Vagina (tissue), 2 donors: ENCODE measurements around the gene GRIFIN.

Experiments
- CTCF ChIP-seq, 3 experiments: fragments of 450-650 bp in 2 of 3; fragments of 200-600 bp in 1 of 3; sonication (generic) in 1 of 3; IDR thresholded peaks; one replicate each; pipeline ENCODE4 v1.5.1; 2017 to 2019; ENCODE audit warnings: antibody characterized with exemption in 3 of 3, mild to moderate bottlenecking in 2 of 3, moderate library complexity in 2 of 3
- POLR2A ChIP-seq, 2 donors: fragments of 450-650 bp; IDR thresholded peaks; one replicate each; pipeline ENCODE4 v1.6.1; 2017; ENCODE audit warnings: antibody characterized with exemption in 2 of 2, mild to moderate bottlenecking in 2 of 2, moderate library complexity in 2 of 2

- TF ChIP-seq CTCF (IDR thresholded peaks at IDR 0.05) (no peak), POLR2A (IDR thresholded peaks at IDR 0.05) (no peak)
Observed at GRCh38 chr7:2452074-2452507, 24.1 kb downstream of the GRIFIN start.
